Measurements from ENCODE around the gene ARHGEF40.

- TF ChIP-seq CTCF (IDR thresholded peaks at IDR 0.05) (no peak), POLR2A (IDR thresholded peaks at IDR 0.05) (no peak), EP300 (IDR thresholded peaks at IDR 0.05) (no peak)
These were observed 35.0 kb downstream of the ARHGEF40 start for GRCh38 chr14:21105095-21105494.

All from tibial nerve (tissue), 4 donors.